ENCODE data around the gene DLG2. TPM values are rescaled to one million over a fixed set of nuclear protein-coding genes. Genes with fewer than 3 reads are reported as not detected.

Gene DLG2
- total and polyA plus RNA-seq, 7 donors, result 0.23 to 5.3 (median 3.4) TPM

GRCh38 chr11:85444479-85444878 lies 182.7 kb downstream of the DLG2 start:
- no peaks in the 10 kb centered on the region for H3K9me3 ChIP-seq
- H3K27me3 ChIP-seq (ENCODE audit: insufficient read depth in 3 of 3, low read length in 2 of 3), result no peaks in the 10 kb centered on the region
- WGBS, 3 donors, result 21 to 44% (median 26%) methylated on average over 1 of the region's 1 CpG
- DNase-seq (no peak), ATAC-seq (no peak)
- no peak for TF ChIP-seq CTCF (IDR thresholded peaks at IDR 0.05)
- no peaks in the 10 kb centered on the region for H3K36me3 ChIP-seq (ENCODE audit: insufficient read depth in 1 of 2, low read depth in 1 of 2)
- peaks cover 9% of the 10 kb centered on the region for H3K4me1 ChIP-seq
- H3K4me3 ChIP-seq, result no peak overlapping the region
- no peak overlapping the region for H3K27ac ChIP-seq
- intact Hi-C loops (cut with DNase I), result no loop called here

- intact Hi-C loops (cut with DNase I), result no loop called here
- 70 to 78% (median 75%) methylated on average over 1 of the region's 1 CpG for WGBS, 3 donors
- peaks cover 7% of the 10 kb centered on the region for H3K9me3 ChIP-seq
- H3K4me3 ChIP-seq, result no peak overlapping the region
- no peaks in the 10 kb centered on the region for H3K27me3 ChIP-seq (ENCODE audit: insufficient read depth in 3 of 3, low read length in 2 of 3)
- ATAC-seq (no peak), DNase-seq (no peak)
- H3K4me1 ChIP-seq, result peaks cover 9% of the 10 kb centered on the region
- H3K27ac ChIP-seq, result no peak overlapping the region
- H3K36me3 ChIP-seq (ENCODE audit: insufficient read depth in 1 of 2, low read depth in 1 of 2), result no peaks in the 10 kb centered on the region
- TF ChIP-seq CTCF (IDR thresholded peaks at IDR 0.05), result no peak
These were observed 186.9 kb downstream of the DLG2 start for GRCh38 chr11:85440273-85440672.

- H3K27ac ChIP-seq, result no peak overlapping the region
- H3K9me3 ChIP-seq, result peaks cover 17% of the 10 kb centered on the region
- H3K4me1 ChIP-seq, result no peaks in the 10 kb centered on the region
- no peaks in the 10 kb centered on the region for H3K36me3 ChIP-seq (ENCODE audit: insufficient read depth in 1 of 2, low read depth in 1 of 2)
- ATAC-seq (no peak), DNase-seq (no peak)
- H3K27me3 ChIP-seq (ENCODE audit: insufficient read depth in 3 of 3, low read length in 2 of 3), result no peaks in the 10 kb centered on the region
- intact Hi-C loops (cut with DNase I), result no loop called here
- WGBS, 3 donors, result 87 to 94% (median 91%) methylated on average over 1 of the region's 1 CpG
- no peak overlapping the region for H3K4me3 ChIP-seq
- no peak for TF ChIP-seq CTCF (IDR thresholded peaks at IDR 0.05)
These were observed 188.8 kb downstream of the DLG2 start for GRCh38 chr11:85438328-85438727.

- ATAC-seq, result no peak
These were observed 195.8 kb downstream of the DLG2 start for GRCh38 chr11:85431319-85431718.

More at GRCh38 chr11:85431319-85431718, 195.8 kb downstream of the DLG2 start:
- Histone ChIP-seq H3K36me3 (ENCODE audit: insufficient read depth in 1 of 2, low read depth in 1 of 2) (no peaks in the 10 kb centered on the region), H3K9me3 (peaks cover 20% of the 10 kb centered on the region), H3K27me3 (ENCODE audit: insufficient read depth in 3 of 3, low read length in 2 of 3) (no peaks in the 10 kb centered on the region), H3K4me3 (no peak overlapping the region), H3K27ac (no peak overlapping the region), H3K4me1 (no peaks in the 10 kb centered on the region)
- intact Hi-C loops (cut with DNase I), result no loop called here
- 51 to 68% (median 51%) methylated on average over 3 of the region's 3 CpGs for WGBS, 3 donors
- TF ChIP-seq CTCF (IDR thresholded peaks at IDR 0.05), result no peak
- peak in 1 of 2 donors; percentile 31 for DNase-seq
